GM23248 (cell line): ENCODE measurements around the gene CYTL1. TPM values are rescaled to one million over a fixed set of nuclear protein-coding genes. Genes with fewer than 3 reads are reported as not detected.
A peak's percentile ranks its signal among the peaks of the same experiment; 100 is the strongest.

ENCODE experiments used
- DNase-seq: peaks from one replicate; pipeline ENCODE4 v3.0.0-alpha.2; 2015
- H2AFZ ChIP-seq: fragments of 200-600 bp; sonication (generic); 2 replicates; pipeline ENCODE4 v1.6.1; 2016; ENCODE audit warnings: antibody characterized with exemption
- H3F3A ChIP-seq: fragments of 200-600 bp; sonication (generic); 2 replicates; pipeline ENCODE4 v1.6.1; 2016; ENCODE audit warnings: mild to moderate bottlenecking, antibody characterized with exemption, mixed run types; ENCODE audit not compliant: insufficient read depth
- H3K27ac ChIP-seq: fragments of 200-600 bp; sonication (generic); 2 replicates; pipeline ENCODE4 v1.5.1; 2016; ENCODE audit warnings: mild to moderate bottlenecking
- H3K27me3 ChIP-seq: fragments of 200-600 bp; sonication (generic); replicated peaks from 2 replicates; pipeline ENCODE4 v1.6.1; 2016; ENCODE audit warnings: mild to moderate bottlenecking; ENCODE audit not compliant: insufficient read depth
- H3K36me3 ChIP-seq: fragments of 200-600 bp; sonication (generic); 2 replicates; pipeline ENCODE4 v1.6.1; 2016; ENCODE audit warnings: low read depth, mild to moderate bottlenecking
- H3K4me1 ChIP-seq: fragments of 200-600 bp; sonication (generic); 2 replicates; pipeline ENCODE4 v1.6.1; 2016; ENCODE audit warnings: mild to moderate bottlenecking; ENCODE audit not compliant: insufficient read depth
- H3K4me2 ChIP-seq: fragments of 200-600 bp; sonication (generic); one replicate; pipeline ENCODE4 v1.6.1; 2016; ENCODE audit warnings: mild to moderate bottlenecking; ENCODE audit not compliant: unreplicated experiment
- H3K4me3 ChIP-seq: fragments of 200-600 bp; sonication (generic); 2 replicates; pipeline ENCODE4 v1.5.1; 2016; ENCODE audit warnings: mild to moderate bottlenecking
- H3K79me2 ChIP-seq: fragments of 200-600 bp; sonication (generic); 2 replicates; pipeline ENCODE4 v1.6.1; 2016; ENCODE audit warnings: mild to moderate bottlenecking; ENCODE audit not compliant: insufficient read depth
- H3K9ac ChIP-seq: fragments of 200-600 bp; sonication (generic); 2 replicates; pipeline ENCODE4 v1.6.1; 2016; ENCODE audit warnings: mild to moderate bottlenecking
- H3K9me2 ChIP-seq: fragments of 200-600 bp; sonication (generic); 2 replicates; pipeline ENCODE4 v1.6.1; 2016; ENCODE audit warnings: mixed run types, mild to moderate bottlenecking, moderate library complexity; ENCODE audit not compliant: insufficient read depth
- H3K9me3 ChIP-seq: fragments of 200-600 bp; sonication (generic); one replicate; pipeline ENCODE4 v1.6.1; 2017; ENCODE audit warnings: low read depth
- H4K20me1 ChIP-seq: fragments of 200-600 bp; sonication (generic); 2 replicates; pipeline ENCODE4 v1.6.0; 2016; ENCODE audit not compliant: insufficient read depth
- EZH2 ChIP-seq: fragments of 200-600 bp; sonication (generic); IDR thresholded peaks from 2 replicates; pipeline ENCODE4 v1.6.1; 2018; ENCODE audit warnings: antibody characterized with exemption, mild to moderate bottlenecking; ENCODE audit not compliant: insufficient read depth, poor library complexity, severe bottlenecking
- EZH2phosphoT487 ChIP-seq: fragments of 200-600 bp; sonication (generic); IDR thresholded peaks from 2 replicates; pipeline ENCODE4 v1.6.1; 2018; ENCODE audit warnings: antibody characterized with exemption, moderate library complexity, mild to moderate bottlenecking, low read depth; ENCODE audit not compliant: insufficient read depth
- WGBS, 2 experiments: methylation state at CpG; one replicate each; pipeline ENCODE4 v1.1.6; 2015 to 2017; ENCODE audit warnings: low lambda C conversion rate in 2 of 2, low coverage in 1 of 2; ENCODE audit errors: missing lambda C conversion rate in 2 of 2; 5-methylcytosine and 5-hydroxymethylcytosine counted together
- in situ Hi-C: fragments of 300-500 bp; cut with MboI; formaldehyde crosslinking; loops from 2 replicates; pipeline ENCODE4 v1.15.0; 2020
- polyA plus RNA-seq: library from polyadenylated mRNA; unstranded; fragments of >200 nt; fragmentation: Nextera tagmentation; extraction: Ambion mirVana; gene quantifications from 2 replicates; pipeline ENCODE4 v1.2.1, GENCODE V29; 2016
- total RNA-seq: library from RNA; depleted of rRNA; stranded (reverse); fragments of >200 nt; shearing (Covaris generic); gene quantifications from 2 replicates; pipeline ENCODE4 v1.2.3, GENCODE V29; 2014

The CYTL1 gene
- total and polyA plus RNA-seq, 2 experiments from 2014 or later = 1.1 TPM; not detected in 1

- Histone ChIP-seq H3K4me3 (peak overlapping the region; percentile 4; the same call in 1 of the 2 replicates), H3K9ac (no peak overlapping the region), H3K4me2 (peak overlapping the region; percentile 44), H3K9me3 (no peaks in the 10 kb centered on the region), H4K20me1 (no peaks in the 10 kb centered on the region), H3F3A (peaks cover 33% of the 10 kb centered on the region), H3K27me3 (peaks cover 7% of the 10 kb centered on the region; the same call in 1 of the 2 replicates), H3K4me1 (peaks cover 37% of the 10 kb centered on the region), H3K79me2 (no peaks in the 10 kb centered on the region), H2AFZ (0 out of 2 replicates have a peak overlapping the region, but pooled peaks have one; percentile 6), H3K36me3 (no peaks in the 10 kb centered on the region), H3K9me2 (no peaks in the 10 kb centered on the region), H3K27ac (peak overlapping the region; percentile 55)
- 10 to 11% methylated on average over 8 of the region's 8 CpGs for WGBS, 2 experiments
- peak; percentile 92 for DNase-seq
- in situ Hi-C loops = loop anchor here (25.0 kb wide), 1 partner anchor 774 kb away; no protein-coding TSS in a partner anchor
- TF ChIP-seq EZH2phosphoT487 (no peak), EZH2 (no peak)
These were observed 18.6 kb upstream of the CYTL1 start for GRCh38 chr4:5037553-5038551.

DNA sequence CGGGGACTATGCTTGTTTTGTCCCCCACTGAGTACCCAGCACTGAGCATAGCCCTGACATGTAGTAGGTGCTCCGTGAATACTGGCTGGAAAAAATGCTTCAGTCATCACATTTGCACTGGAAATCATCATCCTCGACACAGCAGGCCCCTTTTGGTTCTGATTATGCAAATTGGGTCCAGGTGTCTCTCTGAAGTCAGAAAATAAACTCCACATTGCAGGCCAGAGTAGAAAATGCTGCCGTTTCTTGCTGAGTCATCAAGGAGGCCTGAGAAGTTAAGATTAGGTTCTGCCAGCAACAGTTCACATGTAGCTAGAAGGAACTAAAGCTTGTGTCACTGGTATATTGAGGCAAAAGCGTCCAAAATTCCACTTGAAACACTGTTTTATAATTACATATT lies 17.0 kb upstream of the CYTL1 start:
- in situ Hi-C loops = loop anchor here (25.0 kb wide), 1 partner anchor 776 kb away; no protein-coding TSS in a partner anchor
- WGBS, 2 experiments = 13 to 21% methylated on average over 5 of the region's 5 CpGs
- H3F3A ChIP-seq = peaks cover 33% of the 10 kb centered on the region
- no peak overlapping the region for H3K4me3 ChIP-seq
- no peak overlapping the region for H2AFZ ChIP-seq
- no peak overlapping the region for H3K27ac ChIP-seq
- H3K9me3 ChIP-seq = no peaks in the 10 kb centered on the region
- H3K9ac ChIP-seq = no peak overlapping the region
- no peaks in the 10 kb centered on the region for H3K36me3 ChIP-seq
- no peaks in the 10 kb centered on the region for H3K9me2 ChIP-seq
- peak; percentile 79 for DNase-seq
- H3K4me2 ChIP-seq = peak overlapping the region; percentile 10
- TF ChIP-seq EZH2phosphoT487 = no peak
- TF ChIP-seq EZH2 = no peak
- no peaks in the 10 kb centered on the region for H4K20me1 ChIP-seq
- H3K4me1 ChIP-seq = peaks cover 37% of the 10 kb centered on the region
- H3K27me3 ChIP-seq = no peaks in the 10 kb centered on the region
- no peaks in the 10 kb centered on the region for H3K79me2 ChIP-seq

DNA sequence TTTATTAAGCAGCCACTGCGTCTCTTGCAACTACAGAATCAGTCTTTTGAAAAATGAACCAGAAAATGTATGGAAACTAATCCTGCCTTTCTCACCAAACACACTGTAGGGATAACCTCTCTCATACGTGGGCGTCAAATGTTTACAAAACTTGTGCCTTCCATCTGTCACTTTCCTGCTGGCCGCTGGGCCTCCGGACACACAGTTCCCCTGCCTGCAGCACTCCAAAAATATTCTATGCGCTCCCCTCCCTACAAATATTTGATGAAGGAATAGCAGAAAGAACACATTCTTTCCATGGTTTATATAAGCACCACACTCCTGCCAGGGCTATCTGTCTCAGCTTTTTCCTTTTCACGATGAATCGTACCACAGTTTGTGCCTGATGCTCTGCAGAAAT lies 14.9 kb upstream of the CYTL1 start:
- in situ Hi-C loops = loop anchor here (25.0 kb wide), 1 partner anchor 778 kb away; no protein-coding TSS in a partner anchor
- DNase-seq = no peak

DNA sequence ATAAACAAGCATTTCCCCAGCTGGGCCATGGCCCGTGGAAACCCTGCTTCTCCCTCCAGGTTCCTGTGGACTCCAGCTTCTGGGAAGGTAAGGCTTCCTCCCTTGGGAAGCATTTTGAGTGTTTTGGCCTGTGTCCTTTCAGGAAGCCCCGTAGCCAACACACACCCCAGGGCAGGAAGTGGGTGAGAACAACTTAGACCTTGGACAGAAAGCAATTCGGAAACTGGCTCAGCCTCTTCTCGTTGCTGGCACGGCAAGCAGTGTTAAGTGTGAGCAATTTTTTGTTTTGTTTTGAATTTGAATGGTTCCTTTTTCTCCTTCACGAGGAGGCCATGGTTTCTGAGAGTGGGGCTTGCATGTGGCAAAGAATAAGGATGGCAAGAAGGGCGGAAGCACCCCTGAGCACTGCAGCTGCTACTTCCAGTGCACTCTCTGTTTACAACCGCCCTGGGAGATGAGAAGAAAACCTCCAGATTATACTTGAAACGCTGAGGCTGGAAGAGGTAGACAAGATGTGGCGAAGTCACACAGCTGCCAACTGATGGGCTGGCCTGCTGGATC lies 14.1 kb upstream of the CYTL1 start:
- 36 to 39% methylated on average over 10 of the region's 10 CpGs for WGBS, 2 experiments
- H3K9me2 ChIP-seq = no peaks in the 10 kb centered on the region
- peaks cover 23% of the 10 kb centered on the region; the same call in 1 of the 2 replicates for H3F3A ChIP-seq
- no peaks in the 10 kb centered on the region for H3K79me2 ChIP-seq
- no peaks in the 10 kb centered on the region for H3K36me3 ChIP-seq
- peak overlapping the region; percentile 59 for H2AFZ ChIP-seq
- H3K4me1 ChIP-seq = peaks cover 30% of the 10 kb centered on the region
- TF ChIP-seq EZH2phosphoT487 = no peak
- TF ChIP-seq EZH2 = no peak
- H3K9me3 ChIP-seq = no peaks in the 10 kb centered on the region
- H3K4me2 ChIP-seq = peak overlapping the region; percentile 48
- H3K4me3 ChIP-seq = 0 out of 2 replicates have a peak overlapping the region, but pooled peaks have one; percentile 4
- no peaks in the 10 kb centered on the region for H4K20me1 ChIP-seq
- in situ Hi-C loops = loop anchor here (25.0 kb wide), 1 partner anchor 779 kb away; no protein-coding TSS in a partner anchor
- peaks cover 14% of the 10 kb centered on the region; the same call in 1 of the 2 replicates for H3K27me3 ChIP-seq
- DNase-seq = peak; percentile 55
- no peak overlapping the region for H3K9ac ChIP-seq
- H3K27ac ChIP-seq = no peak overlapping the region

More for the DNA sequence above, 14.9 kb upstream of the CYTL1 start:
- no peak overlapping the region for H3K9ac ChIP-seq
- H3K79me2 ChIP-seq = no peaks in the 10 kb centered on the region
- H2AFZ ChIP-seq = no peak overlapping the region
- peaks cover 8% of the 10 kb centered on the region; the same call in 1 of the 2 replicates for H3K27me3 ChIP-seq
- no peak overlapping the region for H3K4me3 ChIP-seq
- H3K9me2 ChIP-seq = no peaks in the 10 kb centered on the region
- H4K20me1 ChIP-seq = no peaks in the 10 kb centered on the region
- peaks cover 37% of the 10 kb centered on the region for H3K4me1 ChIP-seq
- no peak overlapping the region for H3K27ac ChIP-seq
- no peaks in the 10 kb centered on the region for H3K9me3 ChIP-seq
- TF ChIP-seq EZH2phosphoT487 (no peak), EZH2 (no peak)
- no peak overlapping the region for H3K4me2 ChIP-seq
- 76 to 80% methylated on average over 8 of the region's 8 CpGs for WGBS, 2 experiments
- H3K36me3 ChIP-seq = no peaks in the 10 kb centered on the region
- peaks cover 29% of the 10 kb centered on the region for H3F3A ChIP-seq
